ENCODE results near the gene SLC35D2. TPM values are rescaled to one million over a fixed set of nuclear protein-coding genes. Genes with fewer than 3 reads are reported as not detected.

The SLC35D2 gene
- total RNA-seq, 1 donor from 2014 or later: 30.3 TPM

DNA sequence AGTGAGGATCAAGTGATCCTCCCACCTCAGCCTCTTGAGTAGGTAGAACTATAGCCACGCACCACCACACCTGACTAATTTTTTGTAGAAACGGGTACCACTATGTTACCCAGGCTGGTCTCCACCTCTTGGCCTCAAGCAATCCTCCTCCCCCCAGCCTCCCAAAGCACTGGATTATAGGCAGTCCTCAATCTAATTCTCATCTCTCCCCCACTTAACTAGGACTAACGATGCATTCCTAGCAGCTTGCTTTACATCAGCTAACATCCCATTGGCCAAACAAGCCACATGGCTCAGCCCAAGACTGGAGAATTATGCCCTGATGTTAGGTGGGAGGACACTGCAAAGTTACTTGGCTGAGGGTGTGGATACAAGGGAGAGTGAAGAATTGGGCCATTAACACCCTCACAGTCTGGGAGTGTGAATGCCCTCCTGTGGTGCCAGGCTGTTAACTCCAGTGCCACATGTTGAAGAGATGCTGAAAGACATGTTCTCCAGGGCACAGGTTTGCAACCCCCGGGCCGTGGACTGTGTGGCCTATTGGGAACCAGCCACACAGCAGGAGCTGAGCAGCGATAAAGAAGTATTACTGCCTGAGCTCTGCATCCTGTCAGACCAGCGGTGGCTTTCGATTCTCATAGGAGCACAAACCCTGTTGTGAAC lies 39.9 kb upstream of the SLC35D2 start:
- TF ChIP-seq, protein P1, sequence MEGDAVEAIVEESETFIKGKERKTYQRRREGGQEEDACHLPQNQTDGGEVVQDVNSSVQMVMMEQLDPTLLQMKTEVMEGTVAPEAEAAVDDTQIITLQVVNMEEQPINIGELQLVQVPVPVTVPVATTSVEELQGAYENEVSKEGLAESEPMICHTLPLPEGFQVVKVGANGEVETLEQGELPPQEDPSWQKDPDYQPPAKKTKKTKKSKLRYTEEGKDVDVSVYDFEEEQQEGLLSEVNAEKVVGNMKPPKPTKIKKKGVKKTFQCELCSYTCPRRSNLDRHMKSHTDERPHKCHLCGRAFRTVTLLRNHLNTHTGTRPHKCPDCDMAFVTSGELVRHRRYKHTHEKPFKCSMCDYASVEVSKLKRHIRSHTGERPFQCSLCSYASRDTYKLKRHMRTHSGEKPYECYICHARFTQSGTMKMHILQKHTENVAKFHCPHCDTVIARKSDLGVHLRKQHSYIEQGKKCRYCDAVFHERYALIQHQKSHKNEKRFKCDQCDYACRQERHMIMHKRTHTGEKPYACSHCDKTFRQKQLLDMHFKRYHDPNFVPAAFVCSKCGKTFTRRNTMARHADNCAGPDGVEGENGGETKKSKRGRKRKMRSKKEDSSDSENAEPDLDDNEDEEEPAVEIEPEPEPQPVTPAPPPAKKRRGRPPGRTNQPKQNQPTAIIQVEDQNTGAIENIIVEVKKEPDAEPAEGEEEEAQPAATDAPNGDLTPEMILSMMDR (IDR thresholded peaks at IDR 0.05): no peak
- Histone ChIP-seq H3K27ac (no peak overlapping the region), H3K27me3 (no peaks in the 10 kb centered on the region), H3K4me1 (peaks cover 19% of the 10 kb centered on the region), H3K36me3 (no peaks in the 10 kb centered on the region), H3K9me3 (no peaks in the 10 kb centered on the region), H3K4me3 (no peak overlapping the region)
- intact Hi-C loops (cut with DNase I): no loop called here
- no peak for DNase-seq
- ATAC-seq: no peak

DNA sequence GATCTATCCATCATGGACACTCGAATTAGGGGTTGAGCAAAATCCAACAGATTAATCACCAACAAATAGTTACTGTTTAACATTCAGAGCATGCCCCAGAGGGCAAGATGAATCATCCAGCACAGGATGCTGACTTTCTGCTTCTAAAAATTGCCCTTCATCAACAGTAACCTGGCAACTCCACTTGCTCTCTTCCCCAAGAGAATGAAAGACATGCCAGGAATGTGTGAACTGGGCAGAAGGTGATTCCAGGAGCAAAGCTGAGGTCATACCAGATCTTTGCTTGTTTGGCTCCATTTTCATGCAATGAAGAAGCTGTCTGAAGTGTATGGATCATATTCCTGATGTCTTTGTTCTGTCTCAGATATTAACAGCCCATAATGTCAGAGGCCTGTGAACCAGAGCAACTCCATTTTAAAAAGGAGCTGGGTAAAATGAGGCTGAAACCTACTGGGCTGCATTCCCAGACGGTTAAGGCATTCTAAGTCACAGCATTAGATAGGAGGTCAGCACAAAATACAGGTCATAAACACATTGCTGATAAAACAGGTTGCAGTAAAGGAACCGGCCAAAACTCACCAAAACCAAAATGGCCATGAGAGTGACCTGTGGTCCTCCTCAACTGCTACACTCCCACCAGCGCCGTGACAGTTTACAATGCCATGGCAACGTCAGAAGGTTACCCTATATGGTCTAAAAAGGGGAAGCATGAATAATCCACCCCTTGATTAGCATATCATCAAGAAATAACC lies 37.1 kb upstream of the SLC35D2 start:
- intact Hi-C loops (cut with DNase I): no loop called here
- Histone ChIP-seq H3K9me3 (no peaks in the 10 kb centered on the region), H3K4me1 (peaks cover 26% of the 10 kb centered on the region), H3K27me3 (no peaks in the 10 kb centered on the region), H3K36me3 (no peaks in the 10 kb centered on the region), H3K27ac (peak overlapping the region; percentile 100), H3K4me3 (no peak overlapping the region)
- DNase-seq (no peak), ATAC-seq (peak; percentile 0)
- TF ChIP-seq, protein P1 (IDR thresholded peaks at IDR 0.05): no peak

DNA sequence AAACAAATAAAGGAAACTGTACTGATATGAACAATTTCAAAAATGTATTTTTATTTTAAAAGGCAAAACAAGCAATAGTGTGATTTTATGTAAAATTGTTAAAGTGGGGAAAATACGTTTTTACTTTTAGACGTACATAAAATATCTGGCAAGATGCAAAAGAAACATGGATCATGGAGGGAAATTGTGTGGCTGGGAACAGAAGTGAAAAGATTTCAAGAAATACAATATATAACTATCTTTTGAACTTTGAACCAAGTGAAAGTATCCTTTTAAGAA lies 36.1 kb upstream of the SLC35D2 start:
- TF ChIP-seq, protein P1 (IDR thresholded peaks at IDR 0.05): no peak

DNA sequence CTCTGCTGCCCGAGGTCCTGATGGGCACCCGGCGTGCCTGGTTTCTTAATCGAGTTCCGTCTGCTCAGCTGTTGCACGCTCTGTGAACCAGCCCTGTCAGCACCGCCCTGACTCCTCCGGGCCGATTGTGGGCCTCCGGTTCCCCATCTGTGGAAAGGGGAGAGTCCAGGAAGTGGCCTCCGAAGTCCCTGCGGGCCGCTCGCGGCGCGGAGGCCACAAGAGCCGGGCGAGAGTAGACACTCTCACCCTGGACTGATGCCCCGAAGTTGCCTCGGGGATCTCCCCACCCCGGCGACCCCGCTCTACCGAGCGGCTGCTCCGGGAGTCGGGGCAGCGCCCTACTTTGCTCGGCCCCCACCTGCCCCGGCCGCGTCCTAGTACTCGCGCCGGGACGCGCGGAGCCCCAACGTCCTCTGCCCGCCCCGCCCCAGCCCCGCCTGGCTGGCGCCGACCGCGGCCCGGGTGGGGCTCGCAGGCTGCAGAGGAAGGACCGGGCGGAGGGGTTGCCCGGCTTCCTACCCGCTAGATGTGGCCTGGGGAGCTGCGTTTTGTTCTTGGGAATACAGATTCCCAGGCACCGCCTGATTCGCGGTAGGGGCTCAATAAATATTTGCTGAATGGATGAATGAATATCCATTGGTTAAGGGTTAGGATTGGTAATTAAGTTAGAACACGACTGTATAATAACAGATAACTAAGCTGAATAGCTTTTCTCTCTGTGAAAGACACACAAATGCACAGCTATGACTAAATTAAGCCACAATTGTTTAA lies 35.6 kb upstream of the SLC35D2 start:
- TF ChIP-seq, protein P1 (IDR thresholded peaks at IDR 0.05): no peak
- ATAC-seq (peak; percentile 73), DNase-seq (peak; percentile 89)
- no peaks in the 10 kb centered on the region for H3K9me3 ChIP-seq
- peak overlapping the region; percentile 100 for H3K27ac ChIP-seq
- no peaks in the 10 kb centered on the region for H3K36me3 ChIP-seq
- H3K27me3 ChIP-seq: no peaks in the 10 kb centered on the region
- intact Hi-C loops (cut with DNase I): no loop called here
- peaks cover 26% of the 10 kb centered on the region for H3K4me1 ChIP-seq
- peak overlapping the region; percentile 91 for H3K4me3 ChIP-seq

More for the DNA sequence above, 36.1 kb upstream of the SLC35D2 start:
- Histone ChIP-seq H3K27me3 (no peaks in the 10 kb centered on the region), H3K9me3 (no peaks in the 10 kb centered on the region), H3K36me3 (no peaks in the 10 kb centered on the region), H3K4me3 (peak overlapping the region; percentile 91), H3K27ac (peak overlapping the region; percentile 100), H3K4me1 (peaks cover 26% of the 10 kb centered on the region)
- DNase-seq: no peak
- no peak for ATAC-seq
- intact Hi-C loops (cut with DNase I): no loop called here

DNA sequence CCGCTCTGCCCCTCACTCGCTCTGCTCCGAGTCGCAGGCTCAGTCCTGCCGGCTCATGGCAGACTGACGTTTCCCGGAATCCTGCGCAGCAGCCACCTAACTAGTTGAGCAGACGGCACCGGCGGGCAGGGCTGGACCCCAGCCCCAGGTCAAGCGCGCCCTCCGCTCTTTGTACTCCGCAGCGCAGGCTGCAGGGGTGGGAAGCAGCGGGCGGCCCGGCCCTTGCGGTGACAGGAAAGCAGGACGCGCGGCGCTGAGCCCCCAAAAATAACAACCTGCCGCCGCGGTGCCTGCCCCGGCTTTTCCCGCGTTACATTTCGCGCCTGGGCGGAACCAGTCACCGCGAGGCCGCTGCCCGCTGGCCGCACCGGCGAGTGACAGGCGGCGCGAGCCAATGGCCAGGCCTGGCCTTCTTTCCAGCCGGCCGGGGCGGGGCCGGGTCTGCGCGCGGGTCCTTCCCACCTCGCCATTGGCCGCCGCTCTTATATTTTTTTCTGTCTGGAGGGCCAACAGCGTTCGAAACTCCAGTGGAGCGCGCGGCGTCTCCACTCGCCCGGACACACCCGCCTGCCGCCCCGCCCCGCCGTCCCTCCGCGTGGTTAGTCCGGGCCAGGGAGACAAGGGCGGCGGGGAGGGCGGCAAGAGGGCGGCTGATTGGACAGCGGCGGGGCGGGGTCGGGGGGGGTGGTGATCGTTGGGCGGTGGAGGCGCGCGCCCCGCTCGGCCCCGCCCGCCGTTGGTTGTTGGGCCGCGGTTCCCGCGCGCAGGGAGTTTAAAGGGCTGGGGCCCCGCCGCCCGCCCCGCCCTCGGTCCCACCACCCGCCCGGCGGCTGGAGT lies 34.8 kb upstream of the SLC35D2 start, which contains the start of gene ZNF367:
ZNF367 (minus strand) TSS at position 288 of the 837 bp plus-strand sequence. CDS start 338 bp downstream, outside the sequence.
- TF ChIP-seq, protein P1 (IDR thresholded peaks at IDR 0.05): no peak
- intact Hi-C loops (cut with DNase I): no loop called here

More for the DNA sequence above, 34.8 kb upstream of the SLC35D2 start, which contains the start of gene ZNF367:
- peak; percentile 99 for DNase-seq
- Histone ChIP-seq H3K36me3 (no peaks in the 10 kb centered on the region), H3K4me3 (peak within 1 kb of the TSS; percentile 91), H3K27ac (peak within 1 kb of the TSS; percentile 100), H3K9me3 (no peaks in the 10 kb centered on the region), H3K27me3 (no peaks in the 10 kb centered on the region), H3K4me1 (peaks cover 26% of the 10 kb centered on the region)
- peak; percentile 94 for ATAC-seq
